Left cardiac atrium (tissue), 4 donors: Measurements from ENCODE around the gene SLBP. TPM values are rescaled to one million over a fixed set of nuclear protein-coding genes. Genes with fewer than 3 reads are reported as not detected.
"Not testable (repeated sequence)": the region's sequence is repeated elsewhere in the genome, so short reads cannot be mapped to it uniquely, and the experiment has no call there.

Experiments used
- ATAC-seq, 2 donors: fragments of 200-7000 bp; cut with Tn5 transposase; one replicate each; pipeline ENCODE4 v1.9.1; 2020; ENCODE audit warnings: mild to moderate bottlenecking in 2 of 2, moderate library complexity in 2 of 2
- DNase-seq: peaks from one replicate; pipeline ENCODE4 v3.0.0-alpha.2; 2020
- intact Hi-C, 2 donors: fragments of 100-400 bp; cut with DNase I; formaldehyde crosslinking; loops; one replicate each; pipeline versions ENCODE4 v1.14.1 to v1.15.1; 2022 to 2023
- total RNA-seq, 2 donors: library from RNA; stranded (reverse); fragmentation: NEBNext Ultra II Directional; extraction: Animal tissue kit (Norgen Biotek cat#: 25700); gene quantifications; one replicate each; pipeline ENCODE4 v1.2.1, GENCODE V29; 2021
- donor health status: DM: no; HTN: yes; CAD: no.
- donor health status: DM: no; HTN: yes; CAD: no; lungs with severe emphysema.
- donor health status: DM: yes; HTN: yes; CAD: no.
- donor health status: Dilated cardiomyopathy.

The SLBP gene
- total RNA-seq, 2 donors from 2014 or later = 15.8 to 18.2 TPM

GRCh38 chr4:1690698-1691097, 21.4 kb downstream of the SLBP start:
- DNase-seq = no peak
- intact Hi-C loops = loop anchor here in 1 of 2 donors (5.0 kb wide), 1 partner anchor 37 kb away; no protein-coding TSS in a partner anchor
- no peak for ATAC-seq

DNA sequence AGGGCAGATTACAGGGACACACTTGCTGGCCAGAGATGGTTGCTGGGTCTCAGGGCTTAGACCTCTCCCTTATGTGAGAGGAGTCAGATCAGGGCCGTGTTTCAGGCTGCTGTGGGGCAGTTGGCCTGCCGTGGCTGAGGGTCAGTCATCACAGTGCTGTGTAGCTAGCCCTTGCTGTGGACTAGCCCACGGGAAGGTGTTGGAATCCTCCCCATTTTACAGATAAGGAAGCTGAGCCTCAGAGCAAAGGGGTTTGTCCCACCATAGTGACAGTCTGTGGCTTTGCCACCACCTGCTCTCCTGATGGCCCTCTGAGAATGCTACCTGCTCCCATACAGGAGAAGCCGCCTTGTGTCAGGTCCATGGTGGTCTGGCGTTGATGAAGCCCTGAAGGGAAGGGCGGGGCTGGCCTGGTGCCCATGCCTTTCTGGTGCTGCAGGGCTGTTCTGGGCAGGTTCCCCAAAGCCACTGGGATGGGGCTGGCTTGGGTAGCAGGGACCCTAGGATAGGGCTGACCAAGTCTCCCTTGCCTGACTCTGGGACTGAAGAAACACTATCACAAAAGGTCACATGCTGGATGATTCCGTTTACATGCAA, 25.6 kb downstream of the SLBP start:
- DNase-seq (no peak), ATAC-seq (no peak)
- intact Hi-C loops = no loop called here

DNA sequence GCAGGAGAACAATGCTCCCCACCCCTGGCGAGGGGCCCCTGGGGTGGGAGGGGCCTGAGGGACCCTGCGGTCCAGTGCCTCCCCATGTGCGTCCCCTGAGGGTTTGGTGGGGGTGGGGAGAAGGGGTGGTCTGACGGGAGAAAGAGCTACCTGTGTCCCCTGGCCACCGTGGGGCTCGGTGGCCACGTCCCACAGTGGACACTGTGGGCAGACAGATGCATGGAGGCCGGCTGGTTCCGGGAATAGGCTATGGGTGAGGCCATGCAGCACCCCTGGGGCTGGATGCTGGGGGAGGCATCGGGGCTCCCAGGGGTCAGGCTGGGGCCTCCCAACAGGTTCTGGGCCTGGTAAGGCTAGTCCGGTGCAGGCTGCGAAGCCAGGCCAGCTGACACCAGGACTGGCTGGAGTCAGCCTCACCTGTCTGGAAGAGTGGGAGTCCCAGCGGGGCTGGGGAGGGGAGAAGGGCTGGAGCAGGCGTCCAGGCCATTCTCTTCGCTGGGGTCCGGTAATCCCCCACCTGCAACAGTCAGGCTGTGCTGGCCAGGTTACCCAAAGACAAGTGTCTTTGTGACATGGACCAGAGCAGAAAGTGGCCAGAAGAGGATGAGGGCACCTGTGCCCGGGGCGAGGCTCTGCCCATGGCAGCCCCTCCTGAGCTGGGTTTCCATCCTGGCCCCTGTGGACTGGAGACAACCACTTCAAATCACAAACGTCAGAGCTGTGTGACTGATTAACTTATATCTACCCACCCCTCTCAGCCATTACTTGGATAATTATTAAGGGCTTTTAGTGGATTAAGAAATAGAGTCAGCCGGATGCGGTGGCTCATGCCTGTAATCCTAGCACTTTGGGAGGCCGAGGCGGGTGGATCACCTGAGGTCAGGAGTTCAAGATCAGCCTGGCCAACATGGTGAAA, 26.6 kb downstream of the SLBP start:
- ATAC-seq (no peak), DNase-seq (no peak)
- intact Hi-C loops = no loop called here

DNA sequence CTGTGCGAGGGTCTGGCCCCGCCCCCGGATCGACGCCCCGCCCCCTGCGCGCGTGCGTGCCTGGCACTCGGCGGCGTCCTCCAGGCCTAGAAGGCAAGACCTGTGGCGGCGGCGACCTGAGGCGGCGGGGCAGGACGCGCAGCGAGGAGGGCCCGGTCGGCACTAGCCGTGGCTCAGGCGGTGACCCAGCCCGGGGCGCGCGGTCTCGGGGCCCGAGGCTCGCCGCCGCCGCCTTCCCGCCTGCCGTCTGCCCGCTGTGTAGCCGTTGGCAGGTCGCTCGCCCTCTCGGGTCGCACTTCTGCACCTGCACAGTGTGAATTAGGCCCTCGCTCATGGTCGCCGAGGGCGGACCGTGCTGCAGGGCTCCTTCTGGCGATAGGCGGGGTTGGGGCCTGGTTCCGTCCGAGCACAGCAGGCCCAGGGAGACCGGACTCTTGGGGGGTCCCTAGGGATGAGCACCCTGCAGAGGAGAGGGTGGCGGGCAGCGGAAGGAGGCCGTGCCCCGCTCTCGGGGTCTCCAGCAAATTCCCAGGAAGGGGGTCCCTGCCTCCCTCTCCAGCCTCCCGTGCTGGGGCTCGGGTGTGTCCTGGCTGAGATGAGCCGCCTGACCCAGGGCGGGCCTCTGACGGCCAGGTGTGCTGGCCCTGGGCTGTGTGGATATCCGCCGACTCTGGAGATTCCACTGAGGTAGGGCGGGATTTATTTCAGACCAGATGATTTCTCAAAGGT, 27.4 kb downstream of the SLBP start:
- ATAC-seq = peak; percentile 6
- no peak for DNase-seq
- intact Hi-C loops = no loop called here

DNA sequence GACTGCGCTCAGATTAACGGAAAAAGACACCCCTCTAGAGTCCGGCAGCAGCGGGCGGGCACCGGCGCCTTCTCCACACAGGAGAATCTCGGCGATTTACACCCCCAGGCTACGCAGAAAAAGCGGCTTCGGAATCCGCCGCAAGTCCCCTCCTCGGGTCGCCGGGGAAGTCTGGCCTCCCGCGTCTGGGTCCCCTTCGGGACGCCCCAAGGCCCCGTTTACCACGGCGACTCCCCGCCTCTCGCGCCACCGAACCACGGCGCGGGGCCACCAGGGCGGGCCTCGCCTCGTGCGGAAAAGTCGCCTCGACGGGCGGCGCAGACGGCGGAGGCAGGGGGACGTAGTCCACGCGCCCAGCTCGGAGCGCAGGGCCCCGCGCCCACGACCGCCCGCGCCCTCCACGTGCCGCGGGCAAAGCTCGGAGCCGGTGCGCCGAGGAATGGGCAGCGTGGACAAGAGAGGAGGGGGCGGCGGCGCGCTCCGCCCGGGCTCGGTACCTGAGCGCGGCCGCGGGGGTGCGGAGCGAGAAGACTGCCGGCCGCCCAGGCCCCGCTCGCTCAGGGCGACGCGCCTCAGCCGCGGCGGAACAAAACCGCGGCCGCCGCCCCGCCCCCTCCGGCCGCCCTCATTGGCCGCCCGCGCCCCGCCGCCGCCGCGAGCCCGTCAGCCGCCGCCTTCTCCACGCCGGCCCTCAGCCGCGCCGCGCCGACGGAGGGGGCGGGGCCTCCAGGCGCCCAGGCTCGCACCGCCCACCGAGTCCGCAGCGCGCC, 28.2 kb downstream of the SLBP start, which contains the start of gene FAM53A:
TSS of gene FAM53A (minus strand) at position 578 of the 770 bp plus-strand sequence. CDS start 15,572 bp downstream, outside the sequence.
- ATAC-seq (peak; percentile 95 to 97), DNase-seq (peak; percentile 94)
- intact Hi-C loops = no loop called here

GRCh38 chr4:1683261-1683735, 28.8 kb downstream of the SLBP start:
- intact Hi-C loops = no loop called here
- DNase-seq (peak; percentile 42), ATAC-seq (peak in 1 of 2 donors; percentile 55)

GRCh38 chr4:1682860-1683259, 29.3 kb downstream of the SLBP start:
- ATAC-seq (no peak), DNase-seq (no peak)
- intact Hi-C loops = no loop called here

DNA sequence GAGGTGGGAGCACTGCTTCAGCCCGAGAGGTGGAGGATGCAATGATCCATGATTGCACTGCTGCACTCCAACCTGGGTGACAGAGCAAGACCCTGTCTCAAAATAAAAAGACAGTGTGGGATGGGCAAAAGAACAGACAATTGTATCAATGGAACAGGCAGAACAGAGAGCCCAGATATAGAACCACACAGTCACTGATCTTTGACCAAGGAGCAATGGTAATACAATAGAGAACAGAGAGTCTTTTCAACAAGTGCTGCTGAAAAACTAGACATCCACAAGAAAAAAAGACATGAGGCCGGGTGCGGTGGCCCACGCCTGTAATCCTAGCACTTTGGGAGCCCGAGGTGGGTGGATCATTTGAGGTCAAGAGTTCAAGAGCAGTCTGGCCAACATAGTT, 33.9 kb downstream of the SLBP start:
- intact Hi-C loops = no loop called here
- ATAC-seq (no peak), DNase-seq (no peak)

DNA sequence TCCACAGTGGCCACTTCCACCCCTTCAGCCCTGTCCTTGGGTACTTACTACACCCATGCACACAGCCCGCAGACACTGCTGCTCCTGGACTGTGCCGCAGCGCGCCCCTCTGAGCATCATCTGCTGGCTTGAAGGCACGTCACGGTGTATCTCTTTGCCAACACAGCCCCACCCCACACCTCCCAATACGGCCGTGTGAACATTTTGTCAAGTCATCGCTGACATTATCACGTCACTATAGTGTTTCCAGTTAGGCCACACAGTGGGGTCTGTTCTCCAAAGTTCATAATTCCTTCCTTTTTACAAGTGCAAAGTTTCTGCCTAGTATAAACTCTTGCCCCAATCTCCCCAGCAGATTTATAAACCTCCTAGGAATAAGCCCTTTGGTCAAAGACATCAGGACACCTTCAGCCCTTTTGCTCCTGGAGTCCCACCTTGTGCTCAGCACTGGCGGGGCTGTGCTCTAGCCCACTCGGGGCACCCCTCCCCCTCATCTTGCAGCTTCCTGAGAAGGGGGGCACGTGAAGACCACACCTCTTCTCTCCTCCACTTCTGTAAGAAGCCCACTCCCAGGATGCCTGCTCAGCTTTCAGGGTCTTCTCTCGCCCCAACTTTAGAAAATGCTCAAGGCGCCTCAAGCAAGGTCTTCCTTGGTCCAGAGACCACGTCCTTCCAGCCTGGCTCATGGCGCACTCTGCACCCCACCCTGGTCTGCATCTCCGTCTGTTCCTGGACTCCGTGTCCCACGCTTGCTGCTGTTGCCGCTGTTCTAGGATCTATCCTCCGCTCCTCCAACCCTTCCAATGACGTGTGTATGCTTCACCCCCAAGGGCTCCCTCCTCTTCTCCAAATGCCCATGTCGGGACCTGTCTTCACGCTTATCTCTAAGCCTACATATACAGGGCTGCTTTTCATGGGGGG, 35.3 kb downstream of the SLBP start:
- DNase-seq = no peak
- ATAC-seq = no peak
- intact Hi-C loops = no loop called here

GRCh38 chr4:1675802-1676137, 36.3 kb downstream of the SLBP start:
- DNase-seq = no peak
- ATAC-seq = no peak
- intact Hi-C loops = no loop called here

GRCh38 chr4:1675136-1675801, 36.9 kb downstream of the SLBP start:
- no peak for ATAC-seq
- no peak for DNase-seq
- intact Hi-C loops = no loop called here

- intact Hi-C loops = no loop called here
- DNase-seq = no peak
- ATAC-seq = no peak
Observed at GRCh38 chr4:1674682-1675081, 37.4 kb downstream of the SLBP start.

- intact Hi-C loops = no loop called here
- DNase-seq (no peak), ATAC-seq (no peak)
Observed at GRCh38 chr4:1673671-1674070, 38.4 kb downstream of the SLBP start.

DNA sequence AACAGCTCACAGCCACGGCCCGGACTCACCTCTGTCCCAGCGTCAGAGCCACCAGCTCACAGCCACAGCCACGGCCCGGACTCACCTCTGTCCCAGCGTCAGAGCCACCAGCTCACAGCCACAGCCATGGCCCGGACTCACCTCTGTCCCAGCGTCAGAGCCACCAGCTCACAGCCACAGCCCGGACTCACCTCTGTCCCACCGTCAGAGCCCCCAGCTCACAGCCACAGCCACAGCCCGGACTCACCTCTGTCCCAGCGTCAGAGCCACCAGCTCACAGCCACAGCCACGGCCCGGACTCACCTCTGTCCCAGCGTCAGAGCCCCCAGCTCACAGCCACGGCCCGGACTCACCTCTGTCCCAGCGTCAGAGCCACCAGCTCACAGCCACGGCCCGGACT, 41.1 kb downstream of the SLBP start:
- DNase-seq, intact Hi-C loops, ATAC-seq: not testable (repeated sequence)

DNA sequence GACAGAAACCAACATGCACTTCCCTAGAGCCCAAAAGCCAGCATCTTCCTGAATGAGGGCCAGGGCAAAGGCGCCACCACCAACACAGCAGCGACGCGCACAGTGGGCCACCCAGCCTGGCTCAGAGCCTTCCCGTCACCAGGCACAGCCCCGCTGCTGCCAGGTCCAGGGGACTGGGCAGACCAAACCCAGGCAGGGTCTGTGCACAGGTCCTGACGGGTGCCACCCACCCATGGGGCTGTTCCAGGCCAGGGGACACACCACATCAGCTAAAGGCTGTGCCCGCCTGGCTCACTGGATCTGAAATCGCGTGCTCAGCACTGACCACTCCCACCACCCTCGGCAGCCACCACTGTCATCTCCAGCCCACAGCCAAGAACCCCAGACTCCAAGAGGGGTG, 41.8 kb downstream of the SLBP start:
- intact Hi-C loops = no loop called here
- ATAC-seq = no peak
- DNase-seq = no peak

GRCh38 chr4:1669850-1670249, 42.3 kb downstream of the SLBP start:
- DNase-seq = no peak
- ATAC-seq = no peak
- intact Hi-C loops = no loop called here

- ATAC-seq (no peak), DNase-seq (no peak)
- intact Hi-C loops = no loop called here
Observed at GRCh38 chr4:1669270-1669669, 42.8 kb downstream of the SLBP start.

- intact Hi-C loops = no loop called here
- ATAC-seq = peak in 1 of 2 donors; percentile 14
- no peak for DNase-seq
Observed at GRCh38 chr4:1668488-1668840, 43.7 kb downstream of the SLBP start.
